Tibial nerve (tissue), 4 donors: ENCODE results near the gene ZFY. TPM values are rescaled to one million over a fixed set of nuclear protein-coding genes. Genes with fewer than 3 reads are reported as not detected.
"Not testable (repeated sequence)": the region's sequence is repeated elsewhere in the genome, so short reads cannot be mapped to it uniquely, and the experiment has no call there.

Experiments
- DNase-seq, 2 donors: peaks; one replicate each; pipeline ENCODE4 v3.0.0-alpha.2; 2019; ENCODE audit warnings: low spot score in 2 of 2
- H3K27ac ChIP-seq, 4 donors: fragments of 200-600 bp; sonication (generic) in 3 of 4; one replicate each; pipeline ENCODE4 v1.5.1; 2017 to 2019; ENCODE audit warnings: mild to moderate bottlenecking in 1 of 4
- H3K27me3 ChIP-seq, 2 donors: fragments of 200-600 bp; sonication (generic) in 1 of 2; one replicate each; pipeline versions ENCODE4 v1.5.1 to v1.6.0; 2017 to 2019
- H3K36me3 ChIP-seq, 3 donors: fragments of 200-600 bp; sonication (generic); one replicate each; pipeline ENCODE4 v1.5.1; 2018 to 2019
- H3K4me1 ChIP-seq, 4 donors: fragments of 200-600 bp; sonication (generic) in 3 of 4; one replicate each; pipeline ENCODE4 v1.5.1; 2017 to 2019
- H3K4me3 ChIP-seq, 4 donors: fragments of 200-600 bp; sonication (generic) in 3 of 4; one replicate each; pipeline ENCODE4 v1.5.1; 2017 to 2019; ENCODE audit warnings: mild to moderate bottlenecking in 1 of 4, moderate library complexity in 1 of 4
- H3K9me3 ChIP-seq, 4 donors: fragments of 200-600 bp; sonication (generic) in 3 of 4; one replicate each; pipeline ENCODE4 v1.5.1; 2017 to 2019
- EP300 ChIP-seq, 2 donors: sonication (generic); formaldehyde crosslinking; IDR thresholded peaks; one replicate each; pipeline ENCODE4 v1.6.1; 2017; ENCODE audit warnings: antibody characterized with exemption in 2 of 2, mild to moderate bottlenecking in 1 of 2
- POLR2A ChIP-seq, 2 donors: fragments of 450-650 bp; IDR thresholded peaks; one replicate each; pipeline ENCODE4 v1.6.1; 2017; ENCODE audit warnings: antibody characterized with exemption in 2 of 2, mild to moderate bottlenecking in 2 of 2, moderate library complexity in 2 of 2
- WGBS, 2 donors: methylation state at CpG; one replicate each; pipeline ENCODE4 v1.1.5; 2018; 5-methylcytosine and 5-hydroxymethylcytosine counted together
- total RNA-seq, 4 donors: library from RNA; depleted of rRNA; stranded (reverse); fragments of >200 nt; gene quantifications; one replicate each; pipeline ENCODE4 v1.1.0, GENCODE V29; 2016
- TF ChIP-seq, protein P1 (sequence below), 5 experiments: fragments of 200-600 bp in 3 of 5; fragments of 450-650 bp in 2 of 5; sonication (generic) in 3 of 5; IDR thresholded peaks; one replicate each; pipeline ENCODE4 v1.5.1; 2016 to 2019; ENCODE audit warnings: antibody characterized with exemption in 5 of 5, mild to moderate bottlenecking in 3 of 5, moderate library complexity in 2 of 5

The ZFY gene
- total RNA-seq, 4 donors from 2014 or later: 0.30 to 19.2 (median 18.0) TPM; not detected in 1

DNA sequence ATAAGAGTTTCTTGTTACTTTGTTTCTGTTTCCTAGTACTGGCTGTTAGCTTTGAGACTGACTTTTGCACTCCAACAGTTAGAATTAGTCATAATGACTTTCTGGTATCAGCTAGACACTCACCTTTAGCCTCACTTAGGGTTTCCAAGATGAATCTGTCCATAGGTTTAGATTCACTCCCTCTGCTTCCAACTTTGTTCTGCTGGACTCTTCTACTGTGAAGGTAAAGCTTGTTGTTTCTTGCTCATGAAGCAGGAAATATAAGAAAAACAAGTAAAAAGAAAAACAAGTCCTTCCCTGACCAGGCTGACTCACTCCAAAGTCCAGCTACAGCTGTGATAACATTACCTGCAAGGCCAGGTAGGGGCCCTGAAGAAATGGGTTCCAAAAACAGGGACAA, 67.0 kb downstream of the ZFY start:
- no peak for TF ChIP-seq POLR2A (IDR thresholded peaks at IDR 0.05)
- TF ChIP-seq, protein P1, sequence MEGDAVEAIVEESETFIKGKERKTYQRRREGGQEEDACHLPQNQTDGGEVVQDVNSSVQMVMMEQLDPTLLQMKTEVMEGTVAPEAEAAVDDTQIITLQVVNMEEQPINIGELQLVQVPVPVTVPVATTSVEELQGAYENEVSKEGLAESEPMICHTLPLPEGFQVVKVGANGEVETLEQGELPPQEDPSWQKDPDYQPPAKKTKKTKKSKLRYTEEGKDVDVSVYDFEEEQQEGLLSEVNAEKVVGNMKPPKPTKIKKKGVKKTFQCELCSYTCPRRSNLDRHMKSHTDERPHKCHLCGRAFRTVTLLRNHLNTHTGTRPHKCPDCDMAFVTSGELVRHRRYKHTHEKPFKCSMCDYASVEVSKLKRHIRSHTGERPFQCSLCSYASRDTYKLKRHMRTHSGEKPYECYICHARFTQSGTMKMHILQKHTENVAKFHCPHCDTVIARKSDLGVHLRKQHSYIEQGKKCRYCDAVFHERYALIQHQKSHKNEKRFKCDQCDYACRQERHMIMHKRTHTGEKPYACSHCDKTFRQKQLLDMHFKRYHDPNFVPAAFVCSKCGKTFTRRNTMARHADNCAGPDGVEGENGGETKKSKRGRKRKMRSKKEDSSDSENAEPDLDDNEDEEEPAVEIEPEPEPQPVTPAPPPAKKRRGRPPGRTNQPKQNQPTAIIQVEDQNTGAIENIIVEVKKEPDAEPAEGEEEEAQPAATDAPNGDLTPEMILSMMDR (IDR thresholded peaks at IDR 0.05): no peak
- TF ChIP-seq EP300 (IDR thresholded peaks at IDR 0.05): no peak
- Histone ChIP-seq H3K27me3 (no peaks in the 10 kb centered on the region), H3K36me3 (no peaks in the 10 kb centered on the region), H3K4me1 (peaks cover 0 to 36% (median 0%) of the 10 kb centered on the region in 4 donors), H3K4me3 (peak overlapping the region in 2 of 4 donors; percentile 51 to 56), H3K9me3 (no peaks in the 10 kb centered on the region), H3K27ac (peak overlapping the region in 2 of 4 donors; percentile 87 to 91)
- no peak for DNase-seq

DNA sequence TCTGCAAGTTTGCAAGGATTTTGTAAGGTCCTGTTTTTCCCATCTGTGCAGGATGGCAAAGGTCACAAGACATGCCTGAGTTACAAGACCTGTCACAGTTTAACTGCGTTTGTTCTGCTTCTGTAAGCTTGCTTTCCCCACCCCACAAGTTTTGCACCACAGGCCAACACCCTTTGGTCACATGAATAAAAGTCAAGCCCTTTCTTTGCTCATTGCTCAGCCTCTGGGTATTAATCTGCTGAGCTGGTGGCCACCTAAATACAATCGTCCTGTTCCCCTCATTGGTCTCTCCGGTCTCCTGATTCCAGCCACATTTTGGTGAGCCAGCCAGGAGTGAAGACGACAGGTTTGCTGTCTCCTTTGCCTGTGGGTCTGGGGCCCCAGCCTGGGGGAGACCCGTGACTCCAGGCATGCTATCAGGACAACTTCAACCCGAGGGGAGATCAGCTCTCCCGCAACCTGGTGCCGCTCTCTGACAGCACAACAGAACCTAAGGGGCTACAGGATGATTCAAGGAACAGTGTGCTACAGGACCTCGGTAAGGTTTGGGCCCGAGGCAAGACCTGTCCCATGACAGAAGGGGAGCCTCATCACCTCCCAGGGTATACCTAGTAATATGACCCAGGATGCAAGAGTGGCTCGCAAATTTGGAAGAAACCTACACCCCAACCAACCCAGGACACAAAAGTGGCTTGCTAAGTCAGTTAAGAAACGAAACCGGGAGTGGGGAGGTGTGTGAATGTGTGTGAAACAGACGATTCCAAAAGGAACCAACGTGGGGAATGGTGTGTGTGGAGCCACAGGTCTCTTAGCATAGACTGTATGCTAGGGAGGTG, 67.7 kb downstream of the ZFY start:
- WGBS, 2 donors: 1% methylated on average over 11 of the region's 15 CpGs; no CpG with 5 or more reads in 1 of the 2 donors

GRCh38 chrY:3003516-3003830, 68.3 kb downstream of the ZFY start:
- Histone ChIP-seq H3K4me3 (peak overlapping the region in 2 of 4 donors; percentile 51 to 56), H3K9me3 (no peaks in the 10 kb centered on the region), H3K36me3 (no peaks in the 10 kb centered on the region), H3K4me1 (peaks cover 0 to 36% (median 0%) of the 10 kb centered on the region in 4 donors), H3K27me3 (no peaks in the 10 kb centered on the region), H3K27ac (peak overlapping the region in 2 of 4 donors; percentile 87 to 91)
- DNase-seq: no peak
- 0% methylated on average over 3 of the region's 3 CpGs; no CpG with 5 or more reads in 1 of the 2 donors for WGBS, 2 donors
- no peak for TF ChIP-seq EP300 (IDR thresholded peaks at IDR 0.05)
- no peak for TF ChIP-seq POLR2A (IDR thresholded peaks at IDR 0.05)
- TF ChIP-seq, protein P1 (IDR thresholded peaks at IDR 0.05): no peak

More for the DNA sequence above, 67.7 kb downstream of the ZFY start:
- Histone ChIP-seq H3K4me3 (peak overlapping the region in 2 of 4 donors; percentile 51 to 56), H3K4me1 (peaks cover 0 to 36% (median 0%) of the 10 kb centered on the region in 4 donors), H3K9me3 (no peaks in the 10 kb centered on the region), H3K36me3 (no peaks in the 10 kb centered on the region), H3K27ac (peak overlapping the region in 2 of 4 donors; percentile 87 to 91), H3K27me3 (no peaks in the 10 kb centered on the region)
- TF ChIP-seq POLR2A (IDR thresholded peaks at IDR 0.05) (no peak), EP300 (IDR thresholded peaks at IDR 0.05) (no peak)
- TF ChIP-seq, protein P1 (IDR thresholded peaks at IDR 0.05): no peak
- peak; percentile 8 to 14 for DNase-seq

DNA sequence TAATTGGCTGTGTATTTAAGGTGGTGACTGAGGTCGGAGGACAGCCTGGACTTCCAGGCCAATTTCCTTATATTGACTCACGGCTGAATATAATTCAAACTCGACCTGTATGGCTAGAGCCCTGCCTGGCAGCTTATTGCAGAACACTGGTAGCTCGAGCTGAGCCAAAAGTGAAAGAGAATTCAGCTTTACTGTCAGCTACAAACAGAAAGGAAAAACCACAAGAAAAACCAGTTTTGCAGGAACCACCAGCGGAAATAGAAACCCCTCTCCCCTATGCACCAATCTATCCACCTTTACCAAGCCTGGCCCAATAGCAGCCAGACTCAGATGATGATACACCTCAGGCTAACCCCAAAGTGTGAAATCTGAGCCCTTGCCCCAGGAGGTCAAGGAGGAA, 68.7 kb downstream of the ZFY start:
- no peak for DNase-seq
- TF ChIP-seq, protein P1 (IDR thresholded peaks at IDR 0.05): no peak
- Histone ChIP-seq H3K27ac (peak overlapping the region in 2 of 4 donors; percentile 87 to 91), H3K4me1 (peaks cover 0 to 36% (median 0%) of the 10 kb centered on the region in 4 donors), H3K4me3 (peak overlapping the region in 2 of 4 donors; percentile 51 to 56), H3K36me3 (no peaks in the 10 kb centered on the region), H3K9me3 (no peaks in the 10 kb centered on the region), H3K27me3 (no peaks in the 10 kb centered on the region)
- WGBS, 2 donors: 2% methylated on average over 5 of the region's 5 CpGs; no CpG with 5 or more reads in 1 of the 2 donors

- not testable (repeated sequence) for H3K27me3 ChIP-seq, H3K4me3 ChIP-seq, H3K9me3 ChIP-seq, H3K27ac ChIP-seq, H3K36me3 ChIP-seq, DNase-seq
- 44% methylated on average over 2 of the region's 2 CpGs; no CpG with 5 or more reads in 1 of the 2 donors for WGBS, 2 donors
- H3K4me1 ChIP-seq: peaks cover 0 to 31% (median 0%) of the 10 kb centered on the region in 4 donors
Measured at GRCh38 chrY:3006031-3006430, 70.8 kb downstream of the ZFY start.
